GM19324 (cell line): ENCODE data around the gene LDB2.

Experiments used
- ATAC-seq: cut with Tn5 transposase; IDR thresholded peaks from one replicate; pipeline ENCODE4 v1.9.1; 2021; ENCODE audit warnings: mild to moderate bottlenecking, moderate library complexity; ENCODE audit not compliant: unreplicated experiment, low FRiP score

The LDB2 gene

DNA sequence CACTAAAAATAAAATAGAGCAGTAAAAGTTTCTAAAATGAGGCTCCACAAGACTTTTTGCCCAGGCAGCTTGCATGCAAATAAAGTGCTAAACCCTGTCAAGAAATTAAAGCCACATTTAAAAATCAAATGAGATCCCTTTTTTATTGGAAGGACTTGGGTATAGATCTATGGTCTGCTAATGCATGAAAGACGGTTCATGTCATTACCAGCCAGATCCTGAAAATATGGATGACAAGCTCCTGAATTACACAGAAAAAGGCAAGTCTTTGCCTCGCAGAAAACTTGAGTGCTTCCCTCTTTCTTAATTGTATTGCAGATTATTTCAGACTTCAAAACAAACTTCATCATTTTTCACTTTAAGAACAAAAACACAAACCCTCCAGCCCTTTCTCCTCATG lies 169.6 kb downstream of the LDB2 start:
- no peak for ATAC-seq

DNA sequence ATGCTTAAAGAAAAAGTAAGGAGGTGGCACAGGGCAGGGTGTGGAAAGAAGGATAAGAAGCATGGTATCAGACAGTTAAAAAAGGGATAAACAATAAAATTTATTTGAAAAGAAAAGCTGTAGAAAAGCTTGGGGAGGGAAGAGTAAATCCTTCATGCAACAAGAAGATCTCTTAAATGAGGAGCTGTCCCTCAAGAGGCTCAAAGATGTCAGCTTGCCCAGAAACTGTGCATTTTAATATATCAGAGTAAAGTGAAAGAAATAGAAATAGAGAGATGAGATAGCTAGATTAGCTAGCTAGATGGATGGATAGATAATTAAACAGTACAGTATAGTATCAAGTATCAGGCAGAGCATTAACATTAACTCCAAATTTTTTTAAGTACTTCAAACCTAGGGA lies 170.3 kb downstream of the LDB2 start:
- ATAC-seq, result no peak

DNA sequence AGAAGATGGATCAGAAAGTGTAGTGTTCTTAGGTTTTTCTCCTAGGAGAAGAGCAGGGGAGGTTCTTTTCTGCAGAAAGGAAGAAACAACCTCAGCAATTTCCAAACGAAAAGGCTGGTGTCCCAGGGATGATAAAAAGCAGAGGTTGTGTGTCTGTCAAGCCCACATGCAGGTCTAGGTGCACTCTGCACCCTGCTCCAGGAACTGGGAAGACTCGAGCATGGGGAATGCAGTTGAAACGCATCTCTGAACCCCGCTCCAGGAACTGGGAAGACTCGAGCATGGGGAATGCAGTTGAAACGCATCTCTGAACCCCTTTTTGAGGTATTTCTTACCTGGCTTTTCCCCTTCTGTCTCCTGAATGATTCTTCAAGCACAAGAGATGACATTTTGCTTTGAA lies 171.2 kb downstream of the LDB2 start:
- no peak for ATAC-seq

- ATAC-seq, result no peak
Observed at GRCh38 chr4:16726368-16727050, 171.9 kb downstream of the LDB2 start.

GRCh38 chr4:16725252-16725651 lies 173.2 kb downstream of the LDB2 start:
- ATAC-seq, result no peak

DNA sequence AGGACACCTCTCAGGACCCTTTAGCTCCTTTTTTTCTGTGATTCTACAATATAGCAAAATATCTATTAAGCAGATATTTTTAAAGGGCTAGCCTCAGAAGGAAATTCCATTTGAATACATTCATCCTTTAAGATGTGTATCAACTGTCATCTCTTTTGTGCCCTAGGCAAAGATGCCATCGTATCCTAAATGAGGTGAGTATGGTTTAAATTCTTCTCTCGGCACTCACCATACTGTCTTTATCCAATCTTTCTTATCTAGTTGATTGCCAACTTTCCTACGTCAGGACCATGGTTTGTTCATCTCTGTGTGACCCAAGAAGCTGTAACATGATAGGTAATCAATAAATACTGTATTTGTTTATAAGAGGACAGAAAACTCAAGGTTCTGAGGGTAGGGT lies 176.0 kb downstream of the LDB2 start:
- no peak for ATAC-seq

DNA sequence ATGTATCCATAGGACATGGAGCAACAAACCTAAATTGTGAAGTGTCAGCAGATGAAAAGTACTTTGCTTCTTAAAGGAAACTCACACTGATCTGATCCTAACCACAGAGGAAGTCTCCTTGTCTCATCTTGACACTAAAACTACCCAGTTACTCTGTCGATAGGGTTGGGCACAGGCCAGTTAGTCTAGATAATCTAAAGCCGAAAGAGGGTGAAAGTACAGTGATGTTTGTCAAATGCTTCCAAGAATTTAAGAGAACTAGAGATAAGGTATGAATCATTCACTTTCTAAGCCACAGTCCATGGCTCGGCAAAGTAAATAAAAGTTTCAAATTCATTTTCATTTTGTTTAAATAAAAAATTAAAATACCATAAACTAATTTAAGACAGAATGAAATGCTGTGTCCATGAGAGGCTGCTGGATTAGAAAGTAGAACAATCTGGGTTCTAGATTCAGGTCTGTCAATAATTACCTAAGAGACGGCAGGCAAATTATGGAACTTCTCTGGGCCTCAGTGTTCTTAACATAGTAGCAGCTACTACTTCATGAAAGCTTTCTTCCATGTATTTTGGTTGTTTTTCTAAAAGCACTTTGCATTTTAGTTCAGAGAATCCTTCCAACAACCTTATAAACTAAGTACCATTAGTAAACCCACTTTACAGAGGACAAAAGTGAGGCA lies 176.7 kb downstream of the LDB2 start:
- no peak for ATAC-seq

DNA sequence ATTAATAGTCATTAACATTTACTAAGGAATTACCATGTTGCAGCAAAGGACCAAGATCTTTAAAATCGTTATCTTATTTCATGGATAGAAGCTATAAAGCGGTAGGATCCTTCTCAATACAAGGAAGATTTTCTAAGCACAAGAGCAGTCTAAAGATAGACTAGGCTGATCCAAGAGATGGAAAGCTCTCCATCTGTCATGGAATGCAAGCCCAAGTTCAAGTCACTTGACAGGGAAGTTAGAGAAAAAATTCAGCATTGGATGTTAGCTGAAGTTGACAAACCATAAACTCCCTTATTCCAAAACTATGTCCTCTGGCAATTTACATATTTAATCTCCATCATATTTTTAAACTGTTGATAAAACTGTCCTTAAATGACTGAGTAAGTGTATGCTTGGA lies 177.7 kb downstream of the LDB2 start:
- no peak for ATAC-seq

- ATAC-seq, result no peak
Observed at GRCh38 chr4:16717266-16717970, 181.0 kb downstream of the LDB2 start.

- ATAC-seq, result no peak
Observed at GRCh38 chr4:16715482-16715881, 183.0 kb downstream of the LDB2 start.

- no peak for ATAC-seq
Observed at GRCh38 chr4:16714191-16714590, 184.3 kb downstream of the LDB2 start.

DNA sequence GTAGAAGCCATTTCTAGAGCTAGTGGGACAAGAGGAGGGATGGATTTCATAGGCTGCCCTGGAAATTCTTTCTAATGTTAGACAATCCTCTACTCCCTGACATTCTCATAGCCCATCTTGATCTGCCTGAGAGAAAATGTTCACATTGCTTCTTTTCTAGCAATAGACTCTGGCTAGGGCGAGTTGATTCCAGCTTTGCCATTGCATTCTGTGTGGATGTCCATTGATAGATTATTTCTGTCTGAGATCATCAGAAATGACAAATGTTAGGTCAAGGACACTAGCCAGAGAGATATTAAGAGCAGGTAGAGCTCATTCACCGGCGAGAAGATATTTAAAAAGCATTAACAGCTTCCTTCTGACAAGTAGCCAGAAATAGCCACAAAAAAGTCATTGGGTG lies 184.7 kb downstream of the LDB2 start:
- ATAC-seq, result no peak

DNA sequence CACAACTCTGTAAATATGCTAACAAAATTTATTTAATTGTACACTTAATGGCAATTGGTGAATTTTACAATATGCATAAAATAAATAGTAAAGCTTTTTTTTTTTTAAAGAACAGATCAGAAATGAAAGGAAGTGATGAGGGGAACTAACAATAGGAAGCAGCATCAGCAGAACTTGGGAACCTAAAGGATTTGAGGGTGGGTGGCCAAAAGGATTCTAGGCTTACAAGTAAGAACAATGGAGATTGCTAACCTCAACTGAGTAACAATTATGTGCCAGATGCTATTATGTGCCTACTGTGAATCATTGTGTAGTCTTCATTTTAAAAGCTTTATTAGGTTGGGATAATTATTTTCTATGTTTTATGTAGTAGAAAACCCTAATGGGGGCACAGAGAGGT lies 185.2 kb downstream of the LDB2 start:
- ATAC-seq, result no peak

GRCh38 chr4:16710198-16710597 lies 188.2 kb downstream of the LDB2 start:
- no peak for ATAC-seq

- no peak for ATAC-seq
Observed at GRCh38 chr4:16707874-16708273, 190.6 kb downstream of the LDB2 start.

GRCh38 chr4:16706251-16706650 lies 192.2 kb downstream of the LDB2 start:
- no peak for ATAC-seq

GRCh38 chr4:16705341-16705740 lies 193.1 kb downstream of the LDB2 start:
- ATAC-seq, result no peak

DNA sequence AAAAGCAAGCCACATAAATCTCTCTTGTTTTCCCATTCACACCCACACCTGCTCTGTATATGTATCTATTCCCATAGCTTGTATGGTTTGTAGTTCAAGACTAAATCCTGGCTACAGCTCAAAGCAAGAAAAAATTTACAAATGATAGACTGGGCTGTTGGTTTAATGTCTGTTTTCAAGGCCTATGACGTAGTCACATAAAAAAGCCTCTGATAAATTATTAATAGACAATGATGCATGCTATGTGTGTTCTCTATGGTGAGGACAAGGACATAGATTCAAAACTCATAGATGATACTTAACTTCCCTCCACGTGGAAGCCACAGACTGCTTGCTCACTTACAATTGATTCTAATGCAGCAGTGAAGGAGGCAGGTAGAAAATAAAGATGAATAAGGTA lies 194.0 kb downstream of the LDB2 start:
- no peak for ATAC-seq

DNA sequence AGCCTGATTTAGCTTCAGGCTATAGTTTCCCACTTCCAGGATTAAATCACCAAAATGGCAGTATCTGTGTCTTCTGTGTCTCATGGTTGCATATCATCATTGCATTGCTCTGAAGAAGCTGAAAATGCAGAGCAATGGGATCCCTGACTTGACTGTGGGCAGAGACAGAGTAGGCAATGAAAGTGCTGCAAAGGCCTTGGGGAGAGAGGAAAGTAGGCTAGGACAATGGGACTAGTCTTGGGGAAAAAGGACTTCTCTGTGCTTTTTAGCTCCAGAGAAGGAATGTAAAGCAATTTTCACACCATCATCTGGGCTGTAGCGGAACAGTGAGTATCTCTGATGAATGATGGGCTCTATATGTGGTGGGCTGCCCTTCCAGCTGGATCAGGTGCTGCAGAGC lies 202.5 kb downstream of the LDB2 start:
- no peak for ATAC-seq

DNA sequence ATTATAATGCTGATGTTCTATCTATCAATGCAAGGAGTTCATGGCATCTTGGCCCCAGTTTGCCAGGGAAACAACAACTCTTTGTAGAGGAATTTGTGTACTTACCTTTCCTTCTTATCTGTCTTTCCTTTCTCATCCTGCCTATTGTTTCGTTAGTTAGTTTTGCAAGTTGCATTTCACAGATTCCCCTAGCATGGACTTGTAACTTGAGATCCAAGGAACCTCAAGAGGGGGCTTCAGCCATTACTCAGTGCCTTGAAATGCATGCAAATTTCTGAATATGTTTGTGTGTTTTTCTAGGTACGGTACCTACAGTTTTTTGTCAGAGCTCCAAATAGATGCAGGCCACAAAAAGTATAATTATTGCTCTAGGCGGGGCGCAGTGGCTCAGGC lies 203.6 kb downstream of the LDB2 start:
- ATAC-seq, result no peak

DNA sequence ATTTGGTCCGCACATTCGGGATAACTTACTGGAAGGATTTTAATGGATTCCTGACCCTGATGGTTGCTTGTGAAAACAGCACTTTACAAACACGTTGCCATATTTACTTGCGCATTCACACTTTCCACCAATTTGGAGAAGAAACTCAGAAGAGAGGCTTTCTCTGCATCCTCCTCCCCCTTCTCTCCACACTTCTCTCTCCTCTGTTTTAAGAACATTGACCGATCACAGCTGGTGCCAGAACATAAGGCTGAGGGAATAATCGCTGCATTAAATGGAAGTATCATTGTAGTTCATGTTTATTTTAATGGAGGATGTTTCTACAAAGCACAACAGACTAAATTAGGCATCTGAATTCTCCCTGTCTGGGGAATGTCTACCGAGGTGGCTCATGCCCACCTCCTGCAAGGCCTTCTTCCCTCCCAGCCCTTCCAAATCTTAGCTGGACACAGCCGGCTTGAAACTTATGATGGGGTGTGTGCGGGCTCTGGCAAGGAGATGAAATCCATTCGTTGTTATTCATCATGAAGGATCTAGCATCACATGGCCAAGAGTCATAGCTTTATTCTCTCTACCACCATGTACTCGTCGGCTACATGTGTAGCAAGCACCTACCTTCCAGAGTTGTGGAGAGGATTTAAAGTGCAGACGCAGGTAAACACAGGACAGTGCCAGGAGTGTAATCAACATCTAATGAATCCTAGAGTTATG lies 204.1 kb downstream of the LDB2 start:
- ATAC-seq, result no peak
